Measurements from ENCODE around the gene IFITM10.

Gene IFITM10

DNA sequence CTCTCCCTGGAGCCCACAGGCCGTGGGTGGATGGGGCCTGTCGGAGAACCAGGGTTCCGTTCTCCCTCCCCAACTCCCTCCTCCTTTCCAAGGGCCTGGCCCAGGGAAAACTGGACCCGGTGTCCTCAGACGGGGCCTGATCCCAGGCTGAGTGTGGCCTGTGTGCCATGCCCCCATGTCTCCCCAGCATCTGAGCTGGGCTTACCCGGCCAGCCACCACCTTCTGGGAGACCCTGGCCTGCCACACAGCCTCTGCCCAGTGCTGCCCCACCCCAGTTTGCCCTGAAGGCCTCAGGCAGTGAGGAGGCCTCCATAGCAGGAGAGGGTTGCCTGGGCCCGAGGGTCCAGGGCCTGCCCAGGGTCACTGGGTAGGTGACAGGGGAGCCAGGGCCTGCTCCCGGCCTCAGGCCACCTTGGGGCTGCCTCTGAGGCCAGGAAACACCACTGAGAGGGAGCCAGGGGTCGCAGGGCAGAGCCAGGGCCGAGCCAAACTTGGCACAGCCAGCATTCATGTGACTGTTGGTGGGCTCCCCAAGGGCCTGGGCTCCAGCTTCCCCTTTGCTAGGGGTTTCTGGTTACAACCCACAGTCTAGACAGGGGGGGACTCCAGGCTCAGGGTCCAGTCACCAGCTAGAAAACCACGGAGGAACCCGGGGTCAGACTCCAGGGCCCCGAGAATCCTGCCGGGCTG, 590 bp upstream of the IFITM10 start:
- peak; percentile 68 for DNase-seq

DNA sequence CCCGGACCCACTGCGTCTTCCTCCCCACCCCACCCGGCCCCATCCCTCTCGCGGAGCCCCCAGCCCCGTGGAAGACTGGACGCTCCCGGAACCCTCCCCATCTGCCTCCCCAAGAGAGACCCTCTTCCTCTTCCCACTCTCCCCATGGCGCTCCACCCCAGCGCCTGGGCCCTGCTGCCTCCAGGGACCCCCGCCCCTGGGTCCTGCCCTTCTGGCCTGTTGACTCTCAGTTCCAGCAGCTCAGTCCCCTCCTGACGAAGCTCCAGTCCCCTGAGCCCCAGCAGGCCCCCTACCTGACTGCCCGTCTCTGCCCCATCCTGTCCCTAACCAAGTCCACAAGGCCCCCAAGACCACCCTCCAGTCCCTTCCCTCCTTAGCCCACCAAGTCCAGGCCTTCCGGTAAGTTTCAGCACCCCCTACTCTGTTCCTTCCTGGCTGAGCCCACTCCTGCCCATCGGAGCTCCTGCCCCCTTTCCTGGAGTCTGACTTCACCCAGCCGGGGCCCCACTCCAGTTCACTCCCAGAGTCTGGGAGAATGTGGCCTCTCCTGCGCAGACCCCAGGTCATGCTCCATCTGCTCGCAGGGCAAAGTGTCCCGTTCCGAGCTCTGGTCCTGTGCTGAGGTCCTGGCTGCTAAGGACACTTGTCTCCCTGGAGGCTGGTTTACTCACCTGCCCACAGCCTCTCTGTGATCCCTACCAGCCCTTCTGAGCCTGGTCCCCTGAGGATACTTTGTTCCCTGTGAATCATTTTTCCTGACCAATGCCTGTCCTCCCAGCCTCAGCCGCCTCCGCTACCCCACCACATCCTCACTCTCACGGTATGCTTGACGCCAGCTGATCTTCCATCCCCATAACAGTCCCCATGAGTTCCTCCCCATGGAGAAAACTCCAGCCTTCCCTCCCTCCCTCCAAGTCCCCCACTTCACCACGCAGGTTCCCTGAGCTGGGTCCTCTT, 722 bp downstream of the IFITM10 start:
- peak; percentile 77 for DNase-seq

DNA sequence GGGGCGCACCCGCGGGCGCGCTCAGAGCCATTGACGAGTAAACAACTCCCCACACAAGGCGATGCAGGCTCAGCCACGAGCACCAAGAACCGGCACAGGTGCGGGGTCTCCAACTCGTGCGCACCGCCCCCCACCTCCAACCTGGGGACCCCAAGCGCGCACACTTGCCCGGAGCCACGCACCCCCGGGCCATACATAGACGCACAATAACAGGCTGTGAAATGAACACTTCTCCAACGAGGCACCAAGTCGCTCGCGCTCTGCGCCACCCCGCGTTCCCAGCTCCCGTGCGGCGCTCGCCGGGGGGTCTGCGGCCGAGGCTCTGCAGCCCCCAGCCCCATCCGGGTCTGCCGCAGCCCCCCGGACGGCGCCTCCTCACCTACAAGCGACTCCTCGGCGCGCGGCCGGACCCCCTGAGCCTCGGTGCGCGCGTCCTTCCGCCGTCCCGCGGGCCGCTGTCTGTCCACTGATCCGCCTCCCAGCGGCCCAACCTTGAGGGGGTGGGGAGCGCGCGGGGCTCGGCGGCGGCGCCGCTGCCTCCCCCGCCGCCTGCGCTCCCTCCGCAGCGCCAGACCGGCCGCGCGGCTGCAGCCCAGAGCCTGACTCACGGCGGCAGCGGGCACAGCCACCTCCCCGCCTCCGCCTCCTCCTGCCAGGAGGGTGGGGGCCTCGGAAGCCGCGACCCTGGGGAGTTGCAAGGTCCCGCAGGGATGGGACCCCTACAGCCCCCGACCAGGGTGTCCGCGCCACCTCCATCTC, 1.6 kb downstream of the IFITM10 start:
- no peak for DNase-seq

DNA sequence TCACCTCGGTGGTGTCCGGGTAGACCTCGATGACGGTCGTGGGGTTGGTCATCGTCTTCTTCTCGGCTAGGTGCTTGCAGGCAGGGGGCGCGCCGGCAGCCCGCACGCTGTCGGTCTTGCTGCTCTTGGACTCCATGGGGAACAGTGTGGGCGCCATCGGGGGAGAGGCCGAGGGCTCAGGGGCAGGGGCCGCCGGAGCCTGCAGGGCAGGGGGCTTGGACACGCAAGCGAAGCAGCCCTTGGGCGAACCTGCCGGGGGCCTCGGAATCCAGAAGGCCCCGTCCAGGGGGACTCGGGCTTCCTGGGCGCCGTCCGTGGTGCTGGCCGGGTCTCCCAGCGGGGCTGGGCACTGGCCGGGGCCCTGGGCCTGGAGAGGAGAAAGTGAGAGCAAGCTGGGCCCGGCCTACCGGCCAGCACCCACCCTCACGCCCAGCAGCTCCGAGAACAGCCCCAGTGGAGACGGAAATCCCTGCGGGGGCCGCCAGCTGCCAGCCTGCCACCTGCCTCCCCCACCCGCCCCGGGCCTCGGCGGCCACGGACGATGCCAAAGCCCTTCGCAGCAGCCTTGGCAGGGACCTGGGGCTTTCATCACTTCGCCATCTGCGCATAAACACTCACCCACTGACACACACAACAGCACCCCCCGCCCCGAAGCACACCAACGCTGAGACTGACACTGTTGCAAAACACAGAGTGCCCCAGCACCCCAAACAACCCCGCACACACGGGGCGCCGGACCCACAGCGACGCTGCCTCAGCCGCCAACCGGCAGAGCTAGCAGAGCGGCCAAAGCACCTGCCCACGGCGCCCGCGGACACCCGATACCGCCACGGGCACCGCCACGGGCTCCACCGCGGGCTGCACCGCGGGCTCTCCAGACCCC, 2.4 kb downstream of the IFITM10 start:
- no peak for DNase-seq

DNA sequence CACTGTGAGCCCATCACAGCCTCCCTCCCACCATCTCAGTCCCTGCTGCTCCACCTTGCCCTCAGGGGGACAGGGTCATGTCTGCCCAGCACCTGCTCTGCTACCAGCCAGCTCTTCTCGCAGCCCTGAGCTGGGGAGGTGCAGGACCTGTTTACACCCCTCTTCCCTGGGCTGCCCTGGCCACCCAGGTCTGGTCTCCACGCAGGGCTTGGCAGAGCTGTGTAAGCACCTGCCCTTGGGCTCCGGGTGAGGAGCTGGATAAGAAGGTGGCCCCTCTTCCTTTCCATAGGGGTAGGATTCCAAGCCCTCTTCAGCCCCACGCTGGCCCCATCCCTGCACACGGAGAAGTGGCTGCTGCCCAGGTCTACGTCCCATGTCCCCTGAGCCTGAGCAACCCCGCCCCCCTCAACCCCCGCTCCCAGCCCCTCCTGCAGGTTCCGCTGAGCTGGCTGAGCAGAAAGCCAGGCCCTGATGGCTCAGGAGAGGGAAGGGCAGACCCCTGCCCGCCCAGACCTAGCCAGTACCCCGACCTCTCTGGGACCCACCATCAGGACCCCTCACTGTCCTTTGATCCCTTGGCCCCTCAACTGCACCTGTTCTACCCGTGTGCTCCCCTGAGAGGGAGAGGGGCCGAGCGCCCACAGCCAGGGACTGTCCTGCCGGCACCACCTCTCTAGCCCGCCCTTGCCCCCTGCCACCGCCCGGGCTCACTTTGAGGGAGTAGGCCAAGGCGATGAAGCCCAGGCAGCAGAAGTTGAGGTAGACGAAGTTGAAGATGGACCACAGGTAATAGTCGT, 3.2 kb downstream of the IFITM10 start:
- DNase-seq: no peak

DNA sequence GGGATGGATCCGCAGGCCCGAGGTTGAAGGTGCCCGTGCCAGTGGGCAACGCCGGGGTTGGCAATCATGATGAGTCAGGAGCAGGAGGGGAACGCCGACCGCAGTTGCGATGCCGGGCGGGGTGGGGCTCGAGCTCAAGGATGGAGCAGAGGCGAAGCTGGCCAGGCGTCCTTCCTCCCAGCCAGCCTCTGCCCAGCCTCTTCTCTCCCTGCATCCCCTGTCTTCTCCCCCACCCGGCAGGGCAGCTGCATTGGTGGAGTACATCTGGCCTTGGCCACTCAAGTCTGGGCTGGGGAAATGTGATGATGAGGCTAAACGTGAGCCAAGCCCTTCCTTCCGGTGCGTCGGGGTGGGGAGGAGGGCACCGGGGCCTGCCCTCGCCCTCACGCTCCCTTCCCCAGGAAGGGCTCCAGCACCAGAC, 3.9 kb downstream of the IFITM10 start:
- DNase-seq: no peak

DNA sequence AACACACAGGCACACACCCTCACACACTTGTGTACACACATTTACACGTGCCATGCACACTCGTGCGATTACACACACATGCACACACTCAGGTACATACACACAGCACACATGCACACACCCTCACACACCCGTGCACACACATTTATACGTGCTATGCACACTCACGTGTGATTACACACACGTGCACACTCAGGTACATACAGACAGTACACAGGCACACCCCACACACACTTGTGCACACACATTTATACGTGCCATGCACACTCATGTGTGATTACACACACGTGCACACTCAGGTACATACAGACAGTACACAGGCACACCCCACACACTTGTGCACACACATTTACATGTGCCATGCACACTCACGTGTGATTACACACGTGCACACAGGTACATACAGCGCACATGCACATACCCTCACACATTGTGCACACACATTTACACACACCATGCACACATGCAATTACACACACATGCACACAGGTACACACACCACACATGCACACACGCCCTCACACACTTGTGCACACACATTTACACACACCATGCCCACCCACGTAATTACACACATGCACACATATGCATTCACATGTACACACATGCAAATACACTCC, 4.6 kb downstream of the IFITM10 start:
- DNase-seq: no peak

DNA sequence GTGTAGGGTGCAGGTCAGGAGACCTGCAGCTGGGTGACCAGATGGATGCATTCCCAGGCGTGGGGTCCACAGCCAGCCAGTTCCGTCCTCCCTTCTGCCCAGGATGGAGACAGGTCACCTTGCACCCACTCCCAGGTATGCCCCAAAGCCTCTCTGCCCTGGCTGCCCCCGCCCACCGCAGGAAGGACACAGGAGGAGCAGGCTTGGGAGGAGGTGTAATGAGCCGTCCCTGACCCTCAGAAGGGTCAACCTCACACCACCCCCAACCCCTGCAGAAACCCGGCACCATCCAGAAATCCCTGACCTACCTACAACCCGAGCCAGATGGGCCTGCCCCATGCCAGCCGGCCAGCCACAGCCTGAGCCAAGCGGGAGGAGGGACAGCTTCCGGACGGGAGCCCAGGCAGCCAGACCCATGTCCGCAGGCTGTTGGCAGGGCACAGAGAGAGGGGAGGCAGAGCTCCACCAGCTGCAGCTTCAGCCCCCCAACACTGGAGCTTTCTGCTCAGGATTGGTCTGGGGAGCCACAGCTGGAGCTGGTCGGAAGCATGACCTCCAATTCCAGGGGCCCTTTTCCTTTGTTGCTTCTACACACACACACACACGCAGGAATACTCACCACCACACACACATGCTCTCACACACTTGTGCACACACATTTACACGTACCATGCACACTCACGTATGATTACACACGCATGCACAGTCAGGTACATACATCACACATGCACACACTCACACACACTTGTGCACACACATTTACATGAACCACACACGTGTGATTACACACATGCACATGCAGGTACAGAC, 5.3 kb downstream of the IFITM10 start:
- DNase-seq: no peak

DNA sequence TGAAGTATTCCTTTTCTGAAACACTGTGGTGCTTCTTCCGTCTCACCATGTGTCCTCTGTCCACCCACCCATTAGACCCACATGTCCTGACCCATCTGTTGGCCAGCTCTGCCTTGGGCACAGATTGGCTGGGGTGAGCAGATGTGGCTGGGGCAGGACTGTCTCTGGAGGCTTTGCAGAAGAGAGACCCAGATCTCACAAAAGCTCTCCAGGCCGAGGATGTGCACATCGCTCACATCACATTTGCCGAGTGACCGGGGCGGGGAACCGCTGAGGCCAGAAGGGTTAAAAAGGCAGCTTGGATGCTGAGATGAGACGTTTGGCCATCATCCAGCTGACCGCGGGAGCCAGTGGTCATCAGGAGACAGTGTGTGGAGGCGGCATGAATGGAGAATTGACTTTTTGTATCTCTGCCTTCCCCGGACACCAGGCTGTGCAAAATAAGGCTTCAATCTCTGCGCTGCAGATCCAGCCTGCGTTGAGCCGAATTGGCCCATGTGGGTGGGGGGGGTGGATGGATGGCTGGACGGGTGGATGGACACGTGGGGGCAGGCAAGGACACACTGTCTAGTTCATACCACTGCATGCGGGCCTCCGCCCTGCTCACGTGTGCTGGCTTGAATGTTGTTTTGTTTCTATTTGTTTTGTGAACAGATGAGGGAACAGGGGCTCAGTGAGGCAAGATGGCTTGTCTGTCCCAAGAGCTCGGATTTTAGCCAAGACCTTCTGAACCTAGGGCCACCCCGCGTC, 6.1 kb downstream of the IFITM10 start:
- no peak for DNase-seq

DNA sequence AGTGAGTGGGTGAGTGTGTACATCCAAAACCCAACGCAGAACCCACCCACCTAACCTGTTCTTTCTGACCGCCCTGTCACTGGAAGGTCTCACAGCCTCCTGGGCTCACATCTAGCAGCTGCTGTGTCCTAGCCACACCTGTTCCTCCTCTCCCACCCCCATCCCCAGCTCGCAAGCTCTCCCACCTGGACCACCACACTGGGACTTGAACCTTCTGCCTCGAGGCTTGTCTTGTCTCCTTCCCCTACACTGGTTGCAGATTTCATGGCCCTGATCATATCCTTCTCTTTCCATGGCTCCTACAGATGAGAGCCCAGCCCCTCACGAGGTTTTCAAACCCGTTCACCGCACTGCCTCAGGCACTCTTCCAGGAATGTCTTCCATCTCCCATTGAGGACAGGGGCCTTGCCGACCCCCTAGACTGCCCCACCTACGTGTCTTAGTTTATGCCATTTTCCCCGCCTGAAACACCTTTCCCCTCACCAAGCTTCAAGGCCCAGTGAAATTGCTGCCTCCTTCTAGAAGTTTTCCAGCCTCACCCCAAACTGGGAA, 6.7 kb downstream of the IFITM10 start:
- DNase-seq: no peak

DNA sequence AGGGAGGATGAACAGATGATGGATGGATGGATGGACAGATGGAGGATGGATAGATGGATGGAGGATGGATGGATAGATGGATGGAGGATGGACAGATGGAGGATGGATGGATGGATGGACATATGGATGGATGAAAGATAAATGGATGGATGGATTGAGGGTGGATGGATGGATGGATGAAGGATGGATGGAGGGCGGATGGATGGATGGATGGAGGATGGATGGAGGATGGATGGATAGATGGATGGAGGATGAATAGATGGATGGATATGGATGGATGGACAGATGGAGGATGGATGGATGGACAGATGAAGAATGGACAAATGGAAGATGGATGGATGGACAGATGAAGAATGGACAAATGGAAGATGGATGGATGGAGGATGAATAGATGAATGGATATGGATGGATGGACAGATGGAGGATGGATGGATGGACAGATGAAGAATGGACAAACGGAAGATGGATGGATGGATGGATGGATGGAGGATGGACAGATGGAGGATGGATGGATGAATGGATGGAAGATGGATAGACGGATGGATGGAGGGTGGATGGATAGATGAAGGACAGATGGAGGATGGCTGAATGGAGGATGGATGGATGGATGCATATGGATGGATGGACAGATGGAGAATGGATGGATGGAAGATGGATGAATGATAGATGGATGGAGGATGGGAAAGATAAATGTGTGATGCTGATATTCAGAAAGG, 7.4 kb downstream of the IFITM10 start:
- DNase-seq: no peak

DNA sequence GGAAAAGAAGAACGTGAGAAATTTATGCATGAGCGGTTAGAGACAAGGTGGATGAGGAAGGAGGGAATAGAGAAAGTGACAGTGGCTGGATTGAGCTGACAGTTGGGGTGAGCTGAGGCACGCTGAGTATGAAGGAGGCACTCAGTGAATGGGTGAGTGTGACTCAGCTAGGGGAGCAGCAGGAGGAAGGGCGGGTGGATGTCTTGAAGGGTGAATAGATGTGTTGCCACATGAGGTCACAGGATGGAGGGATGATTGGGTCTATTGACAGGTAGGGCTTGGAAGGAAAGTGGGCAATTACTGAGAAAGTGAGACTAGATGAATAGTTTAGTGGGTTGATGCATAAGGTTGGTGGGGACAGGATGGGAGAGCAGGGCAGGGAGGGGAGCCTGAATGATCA, 8.0 kb downstream of the IFITM10 start:
- no peak for DNase-seq

DNA sequence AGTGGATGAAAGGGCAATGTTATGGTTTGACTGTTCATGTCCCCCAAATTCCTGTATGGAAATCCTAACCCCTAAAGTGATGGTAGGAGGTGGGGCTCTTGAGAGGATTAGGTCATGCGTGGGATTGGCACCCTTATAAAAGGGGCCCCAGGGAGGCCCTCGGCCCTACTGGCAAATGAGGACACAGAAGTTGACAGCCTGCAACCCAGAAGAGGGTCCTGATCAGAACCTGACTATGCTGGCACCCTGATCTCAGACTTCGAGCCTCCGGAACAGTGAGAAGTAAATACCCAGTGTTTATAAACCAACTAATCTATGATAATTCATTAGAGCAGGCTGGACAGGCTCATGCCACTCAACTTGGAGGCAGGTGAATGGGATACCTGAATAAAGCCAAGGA, 8.7 kb downstream of the IFITM10 start:
- DNase-seq: no peak

DNA sequence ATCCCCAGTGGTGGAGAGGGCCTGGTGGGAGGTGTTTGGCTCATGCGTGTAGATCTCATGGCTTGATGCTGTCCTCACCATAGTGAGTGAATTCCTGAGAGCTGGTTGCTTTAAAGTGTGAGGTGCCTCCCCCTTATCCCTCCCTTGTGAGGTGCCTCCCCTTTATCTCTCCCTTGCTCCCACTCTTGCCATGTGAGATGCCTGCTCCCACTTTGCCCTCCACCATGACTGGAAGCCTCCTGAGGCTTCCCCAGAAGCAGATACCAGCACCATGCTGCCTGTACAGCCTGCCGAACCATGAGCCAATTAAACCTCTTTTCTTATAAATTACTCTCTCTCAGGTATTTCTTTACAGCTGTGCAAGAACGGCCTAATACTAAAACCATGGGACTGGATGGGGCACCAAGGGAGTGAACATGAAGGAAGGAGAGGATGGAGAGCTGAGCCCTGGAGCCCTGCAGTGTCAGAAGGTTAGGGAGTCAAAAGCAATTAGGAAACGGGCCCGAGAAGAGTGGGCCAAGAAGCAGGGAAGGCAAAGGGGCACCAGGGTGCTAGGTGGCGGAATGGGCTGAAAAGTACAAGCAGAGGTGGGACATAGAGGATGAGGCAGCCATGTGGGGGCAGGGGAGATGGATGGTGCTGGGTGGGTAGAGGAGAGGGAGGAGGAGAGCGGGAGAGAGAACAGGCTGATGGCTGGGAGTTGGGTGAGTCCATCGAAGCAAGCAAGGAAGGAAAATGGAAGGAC, 9.4 kb downstream of the IFITM10 start:
- no peak for DNase-seq

DNA sequence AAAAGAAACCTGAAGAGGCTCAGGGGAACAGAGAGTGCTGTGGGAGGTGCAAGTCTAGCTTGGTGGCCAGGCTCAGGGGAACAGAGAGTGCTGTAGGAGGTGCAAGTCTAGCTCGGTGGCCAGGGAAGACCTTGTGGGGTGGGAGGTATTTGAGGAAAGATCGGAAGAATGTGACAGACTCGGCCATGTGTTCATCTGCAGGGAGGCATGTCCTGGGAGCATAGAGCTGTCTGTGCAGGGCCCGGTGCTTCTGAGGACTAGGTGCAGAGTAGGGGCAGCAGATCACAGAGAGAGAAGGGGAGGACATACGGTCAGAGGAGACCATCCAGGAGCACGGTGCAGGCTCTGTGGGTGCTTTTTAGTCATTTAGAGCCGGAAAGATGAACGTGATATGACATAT, 10.8 kb downstream of the IFITM10 start:
- no peak for DNase-seq

DNA sequence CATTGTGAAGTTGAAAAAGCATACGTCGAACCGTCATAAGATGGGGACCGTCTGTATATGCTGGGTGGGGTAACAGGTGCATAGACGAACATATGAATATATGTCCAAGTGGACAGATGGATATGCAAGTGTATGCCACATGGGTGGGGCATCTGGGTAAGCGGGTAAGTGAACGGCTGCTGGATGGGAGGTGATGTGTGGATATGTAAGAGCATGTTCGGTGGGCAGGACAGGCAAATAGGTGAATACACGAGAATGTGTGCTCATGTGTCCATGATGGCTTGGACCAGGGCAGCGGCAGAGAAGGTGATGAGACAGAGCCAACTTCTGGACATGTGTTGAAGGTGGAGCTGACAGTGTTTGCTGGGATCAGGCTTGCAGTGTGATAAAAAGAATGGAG, 12.0 kb downstream of the IFITM10 start:
- no peak for DNase-seq

DNA sequence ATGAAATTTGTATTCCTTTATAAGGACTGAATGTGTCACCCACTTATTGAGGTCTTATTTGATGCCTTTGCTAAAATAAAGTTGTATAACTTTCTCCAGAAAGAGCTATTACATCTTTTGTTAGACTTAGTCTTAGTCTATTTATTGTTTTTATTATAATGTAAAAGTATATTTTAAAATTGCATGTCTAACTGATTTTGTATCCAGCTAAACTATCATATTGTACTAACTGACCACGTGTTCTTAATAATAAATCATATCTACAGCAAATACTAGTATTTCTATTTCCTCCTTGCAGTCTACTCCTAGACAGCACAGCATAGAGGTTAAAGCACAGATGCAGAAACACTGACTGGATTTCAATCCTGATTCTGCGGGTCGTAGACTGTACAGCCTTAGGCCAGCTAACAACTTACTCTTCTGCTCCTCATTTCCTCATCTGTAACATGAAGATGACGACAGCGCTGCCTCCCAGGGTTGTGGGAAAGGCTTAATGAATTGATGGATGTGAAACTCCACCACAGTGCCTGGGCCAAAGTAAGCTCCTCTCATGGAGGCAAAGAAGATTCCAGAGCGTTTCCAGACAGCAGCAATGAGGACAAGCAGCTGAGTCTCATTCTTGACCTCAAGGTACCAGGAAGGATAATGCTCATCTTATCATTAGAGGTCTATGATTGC, 13.2 kb downstream of the IFITM10 start:
- no peak for DNase-seq

Data from 8988T (cell line).